Fibroblast of lung (primary cell): ENCODE results near the gene BMP7. TPM values are rescaled to one million over a fixed set of nuclear protein-coding genes. Genes with fewer than 3 reads are reported as not detected.
A peak's percentile ranks its signal among the peaks of the same experiment; 100 is the strongest.

ENCODE experiments used
- DNase-seq, 2 donors: peaks; one replicate each; pipeline versions ENCODE4 v3.0.0 to v3.0.0-alpha.2; 2010; ENCODE audit warnings: low read depth in 2 of 2
- H2AFZ ChIP-seq: 2 replicates; pipeline ENCODE4 v1.5.1; 2012; ENCODE audit warnings: low read length, control low read depth, inconsistent platforms
- H3K27ac ChIP-seq: 2 replicates; pipeline ENCODE4 v1.5.1; 2011; ENCODE audit warnings: low read length, control low read depth; ENCODE audit not compliant: insufficient read depth
- H3K27me3 ChIP-seq: 2 replicates; pipeline ENCODE4 v1.5.1; 2011; ENCODE audit warnings: mild to moderate bottlenecking, low read length; ENCODE audit not compliant: control insufficient read depth, insufficient read depth
- H3K36me3 ChIP-seq: 2 replicates; pipeline ENCODE4 v1.5.1; 2011; ENCODE audit warnings: low read length; ENCODE audit not compliant: control insufficient read depth, insufficient read depth
- H3K4me1 ChIP-seq: 2 replicates; pipeline ENCODE4 v1.5.1; 2011; ENCODE audit warnings: low read length; ENCODE audit not compliant: control insufficient read depth, insufficient read depth; ENCODE audit errors: extremely low read depth
- H3K4me2 ChIP-seq: 2 replicates; pipeline ENCODE4 v1.5.1; 2011; ENCODE audit warnings: low read length, control low read depth; ENCODE audit not compliant: insufficient read depth; ENCODE audit errors: extremely low read depth
- H3K4me3 ChIP-seq, 4 experiments: fragments of 200-600 bp in 1 of 4; sonication (generic) in 1 of 4; replicated peaks in 1 of 4; 2 replicates each; pipeline ENCODE4 v1.5.1; 2011 to 2016; ENCODE audit warnings: low read length in 4 of 4, low read depth in 3 of 4, mild to moderate bottlenecking in 3 of 4, control low read depth in 2 of 4, inconsistent platforms in 1 of 4, mixed read lengths in 1 of 4; ENCODE audit not compliant: insufficient read depth in 1 of 4; ENCODE audit errors: control extremely low read depth in 1 of 4
- H3K79me2 ChIP-seq: 2 replicates; pipeline ENCODE4 v1.5.1; 2012; ENCODE audit warnings: mild to moderate bottlenecking, low read length, inconsistent platforms; ENCODE audit not compliant: control insufficient read depth, insufficient read depth
- H3K9ac ChIP-seq: 2 replicates; pipeline ENCODE4 v1.5.1; 2011; ENCODE audit warnings: mild to moderate bottlenecking, low read length, control low read depth; ENCODE audit not compliant: insufficient read depth
- H3K9me3 ChIP-seq: 2 replicates; pipeline ENCODE4 v1.5.1; 2012; ENCODE audit warnings: low read depth, low read length; ENCODE audit not compliant: control insufficient read depth, insufficient read depth
- H4K20me1 ChIP-seq: 2 replicates; pipeline ENCODE4 v1.5.1; 2011; ENCODE audit warnings: low read length; ENCODE audit not compliant: control insufficient read depth, insufficient read depth; ENCODE audit errors: extremely low read depth
- CTCF ChIP-seq, 2 donors: IDR thresholded peaks in 1 of 2; conservative IDR thresholded peaks in 1 of 2; 1 replicate in 1 of 2; 2 replicates in 1 of 2; pipeline ENCODE4 v1.5.1; 2011 to 2012; ENCODE audit warnings: low read length in 2 of 2, control low read depth in 1 of 2, inconsistent platforms in 1 of 2, low read depth in 1 of 2, mild to moderate bottlenecking in 1 of 2
- EZH2 ChIP-seq: IDR thresholded peaks from 2 replicates; pipeline ENCODE4 v1.5.1; 2012; ENCODE audit warnings: low read length, control low read depth, mild to moderate bottlenecking; ENCODE audit errors: missing control alignments
- polyA plus RNA-seq, 2 donors: library from polyadenylated mRNA; depleted of rRNA in 1 of 2; stranded (reverse) in 1 of 2; unstranded in 1 of 2; fragments of >200 nt; gene quantifications; 2 replicates each; pipeline ENCODE4 v1.2.1, GENCODE V29; 2011 to 2012; ENCODE audit warnings: missing spikeins in 1 of 2
- total RNA-seq: library from RNA; depleted of rRNA; stranded (reverse); fragments of >200 nt; gene quantifications from 2 replicates; pipeline ENCODE4 v1.2.1, GENCODE V29; 2014

BMP7 gene
- total and polyA plus RNA-seq, 2 donors (not counting 1 experiment from before 2014, with no cell fraction given): not detected

DNA sequence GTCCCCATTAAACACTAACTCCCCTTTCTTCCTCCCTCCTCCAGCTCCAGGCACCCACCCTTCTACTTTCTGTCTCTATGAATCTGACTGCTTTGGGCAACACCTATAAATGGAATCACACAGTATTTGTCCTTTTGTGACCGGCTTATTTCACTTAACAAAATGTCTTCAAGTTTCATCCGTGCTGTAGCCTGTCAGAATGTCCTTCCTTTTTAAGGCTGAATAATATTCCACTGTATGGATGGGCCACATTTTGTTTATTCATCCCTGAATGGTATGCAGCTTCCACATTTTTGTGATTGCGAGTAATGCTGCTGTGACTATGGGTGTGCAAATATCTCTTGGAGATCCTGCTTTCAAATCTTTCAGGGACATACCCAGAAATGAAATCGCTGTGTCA, 28.4 kb downstream of the BMP7 start:
- TF ChIP-seq CTCF (conservative IDR thresholded peaks at IDR 0.05 in 1 of 2, IDR thresholded peaks at IDR 0.05 in 1 of 2; ENCODE audit: low read depth in 1 of 2, low read length in 2 of 2) (no peak), EZH2 (no peak)
- no peak for DNase-seq
- Histone ChIP-seq H3K9me3 (no peaks in the 10 kb centered on the region), H3K79me2 (no peaks in the 10 kb centered on the region), H3K36me3 (no peaks in the 10 kb centered on the region), H2AFZ (no peak overlapping the region), H4K20me1 (no peaks in the 10 kb centered on the region), H3K4me3 (no peak overlapping the region), H3K4me2 (no peak overlapping the region), H3K4me1 (no peaks in the 10 kb centered on the region), H3K27me3 (no peaks in the 10 kb centered on the region), H3K27ac (no peak overlapping the region), H3K9ac (no peak overlapping the region)

- H3K9me3 ChIP-seq: no peaks in the 10 kb centered on the region
- no peaks in the 10 kb centered on the region for H3K36me3 ChIP-seq
- H3K9ac ChIP-seq: no peak overlapping the region
- H3K4me1 ChIP-seq: no peaks in the 10 kb centered on the region
- H3K27me3 ChIP-seq: no peaks in the 10 kb centered on the region
- no peak for DNase-seq
- TF ChIP-seq EZH2 (no peak), CTCF (conservative IDR thresholded peaks at IDR 0.05 in 1 of 2, IDR thresholded peaks at IDR 0.05 in 1 of 2; ENCODE audit: low read depth in 1 of 2, low read length in 2 of 2) (no peak)
- no peak overlapping the region for H3K4me3 ChIP-seq
- no peak overlapping the region for H2AFZ ChIP-seq
- no peak overlapping the region for H3K4me2 ChIP-seq
- no peaks in the 10 kb centered on the region for H3K79me2 ChIP-seq
- H3K27ac ChIP-seq: no peak overlapping the region
- H4K20me1 ChIP-seq: no peaks in the 10 kb centered on the region
Measured at GRCh38 chr20:57237585-57237953, 28.9 kb downstream of the BMP7 start.

DNA sequence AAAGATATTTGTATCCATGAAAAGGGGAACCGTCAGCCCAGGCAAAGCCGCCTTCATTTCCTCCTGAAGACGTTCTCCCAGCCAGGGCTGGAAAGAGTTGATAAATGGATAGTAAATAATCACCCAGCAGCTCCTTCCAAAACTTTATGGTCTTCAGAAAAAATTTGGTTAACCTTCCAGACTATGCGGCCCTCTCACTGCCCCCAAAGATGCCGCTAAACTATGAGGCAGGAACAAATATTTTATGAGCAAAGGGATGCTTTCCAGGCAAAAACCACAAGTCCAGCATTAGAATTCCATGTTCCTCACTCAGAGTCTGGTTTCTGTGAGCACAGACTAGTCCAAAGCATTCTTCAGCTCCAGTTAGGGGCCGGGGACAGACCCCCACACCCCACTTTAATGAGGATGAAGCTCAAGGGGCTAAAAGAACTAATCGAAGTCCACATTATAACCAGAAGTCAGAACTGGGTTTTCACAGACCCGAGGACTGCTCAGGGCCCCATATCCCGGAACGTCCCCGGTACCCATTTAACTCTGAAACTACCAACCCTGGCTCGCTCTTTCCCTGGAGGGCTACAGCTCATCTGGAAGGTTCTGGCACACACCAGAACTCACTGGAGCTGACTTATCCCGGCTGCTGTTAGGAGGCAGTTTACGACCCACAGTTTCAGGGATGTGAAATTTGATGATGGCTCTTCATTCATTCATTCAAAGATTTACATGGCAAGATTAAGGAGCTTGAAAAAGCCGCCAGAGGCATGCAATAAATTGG, 29.4 kb downstream of the BMP7 start:
- H3K4me2 ChIP-seq: no peak overlapping the region
- no peaks in the 10 kb centered on the region for H3K27me3 ChIP-seq
- TF ChIP-seq EZH2: no peak
- TF ChIP-seq CTCF (conservative IDR thresholded peaks at IDR 0.05 in 1 of 2, IDR thresholded peaks at IDR 0.05 in 1 of 2; ENCODE audit: low read depth in 1 of 2, low read length in 2 of 2): no peak

More for the DNA sequence above, 29.4 kb downstream of the BMP7 start:
- no peaks in the 10 kb centered on the region for H3K4me1 ChIP-seq
- H3K9me3 ChIP-seq: no peaks in the 10 kb centered on the region
- H3K36me3 ChIP-seq: no peaks in the 10 kb centered on the region
- peak in 1 of 2 donors; percentile 50 for DNase-seq
- no peaks in the 10 kb centered on the region for H3K79me2 ChIP-seq
- H3K27ac ChIP-seq: no peak overlapping the region
- H2AFZ ChIP-seq: no peak overlapping the region
- H3K4me3 ChIP-seq: no peak overlapping the region
- H3K9ac ChIP-seq: no peak overlapping the region
- H4K20me1 ChIP-seq: no peaks in the 10 kb centered on the region
